Stimulated activated CD8-positive, alpha-beta memory T cell treated with anti-CD3 and anti-CD28 coated beads, Interleukin-12 subunit alpha, Interleukin-12 subunit beta, amount 100 ng/mL, for 1 hour (primary cell): Measurements from ENCODE around the gene EME2.

ENCODE experiments used
- DNase-seq: peaks from one replicate; pipeline ENCODE4 v3.0.0-alpha.2; 2020; ENCODE audit warnings: low read depth

EME2 gene

DNA sequence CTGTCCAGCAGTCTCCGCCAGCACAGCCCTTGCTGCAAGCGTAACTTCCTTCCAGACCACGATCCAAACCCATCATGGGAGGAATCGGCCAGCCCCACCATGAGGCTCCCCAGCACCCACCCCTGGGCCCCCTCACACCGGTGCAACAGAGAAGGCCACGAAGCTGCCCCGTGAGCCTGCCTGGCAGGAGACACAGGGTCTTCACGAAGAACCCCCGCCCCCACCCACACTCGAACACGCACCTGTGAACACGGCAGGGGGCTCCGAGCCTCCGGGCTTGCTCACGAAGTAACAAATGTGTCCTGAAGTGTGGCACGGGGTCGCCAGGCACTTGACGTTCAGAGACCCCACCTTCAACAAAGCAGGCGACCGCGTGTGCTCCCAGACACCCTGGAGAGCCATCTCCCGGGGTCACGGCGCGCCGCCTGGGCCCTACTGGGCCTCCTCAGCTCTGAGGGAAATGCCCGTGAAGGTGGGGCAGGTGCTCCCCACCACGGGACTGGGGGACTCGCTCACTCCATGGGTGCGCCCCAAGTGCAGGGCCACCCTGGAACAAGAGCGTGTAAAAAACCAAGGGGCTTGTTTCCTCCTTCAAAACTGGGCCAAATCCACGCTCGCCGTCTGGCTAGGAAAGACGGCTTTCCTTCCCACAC, 46.4 kb downstream of the EME2 start:
- no peak for DNase-seq

DNA sequence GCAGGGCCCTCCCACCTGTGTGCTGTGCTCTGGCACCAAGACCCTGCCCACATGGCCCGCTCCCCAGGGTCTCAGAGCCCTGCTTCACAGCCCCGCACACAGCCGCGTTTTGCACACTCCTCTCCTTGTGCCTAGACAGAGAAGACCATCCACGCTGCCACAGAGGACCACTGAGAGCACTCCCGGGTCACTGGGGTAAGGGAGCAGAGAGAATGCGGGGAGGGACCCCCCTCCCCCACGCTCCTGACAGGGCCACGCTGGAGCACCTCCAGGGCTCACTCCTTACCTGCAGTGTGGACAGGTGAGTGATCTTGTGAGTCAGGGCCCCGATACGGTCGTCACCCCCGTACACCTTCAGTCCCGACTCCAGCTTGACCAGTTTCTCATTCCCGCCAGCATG, 47.0 kb downstream of the EME2 start:
- no peak for DNase-seq

DNA sequence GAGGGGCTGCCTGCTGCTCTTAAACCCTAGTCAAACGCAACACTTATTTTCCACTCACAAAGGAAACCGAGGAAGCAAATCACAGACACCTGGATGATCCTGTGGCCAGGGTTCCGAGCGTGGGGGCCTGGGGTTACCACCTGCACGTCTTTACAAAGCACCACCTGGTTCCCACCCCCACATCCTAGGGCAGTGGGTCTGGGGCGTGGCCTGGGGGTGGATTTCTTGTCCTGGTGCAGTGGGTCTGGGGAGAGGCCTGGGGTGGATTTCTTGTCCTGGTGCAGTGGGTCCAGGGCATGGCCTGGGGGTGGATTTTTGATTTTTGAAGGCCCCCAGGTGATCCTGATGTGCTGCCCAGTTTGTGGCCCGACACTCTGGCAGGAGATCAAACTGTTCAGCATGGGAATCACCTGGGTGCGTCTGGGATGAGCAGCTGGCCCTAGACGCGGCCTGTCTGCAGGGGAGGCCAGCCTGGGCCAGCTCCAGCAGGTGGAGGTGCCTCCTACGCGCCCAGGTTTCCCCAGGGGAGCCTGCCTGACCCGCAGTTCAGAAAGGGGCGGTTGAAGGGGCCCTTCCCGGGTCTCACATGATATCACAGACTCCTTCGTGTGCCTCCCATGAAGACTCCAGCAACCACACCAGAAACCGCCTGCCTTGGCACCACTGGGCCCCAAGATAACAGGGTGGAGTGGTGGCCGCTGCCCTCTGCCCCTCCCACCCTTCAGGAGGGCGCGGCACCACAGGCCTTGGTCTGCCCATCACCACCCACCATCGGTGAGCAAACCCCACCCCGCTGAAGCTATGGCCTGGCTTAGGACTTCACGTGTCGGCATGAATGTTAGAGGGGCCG, 47.7 kb downstream of the EME2 start:
- no peak for DNase-seq

DNA sequence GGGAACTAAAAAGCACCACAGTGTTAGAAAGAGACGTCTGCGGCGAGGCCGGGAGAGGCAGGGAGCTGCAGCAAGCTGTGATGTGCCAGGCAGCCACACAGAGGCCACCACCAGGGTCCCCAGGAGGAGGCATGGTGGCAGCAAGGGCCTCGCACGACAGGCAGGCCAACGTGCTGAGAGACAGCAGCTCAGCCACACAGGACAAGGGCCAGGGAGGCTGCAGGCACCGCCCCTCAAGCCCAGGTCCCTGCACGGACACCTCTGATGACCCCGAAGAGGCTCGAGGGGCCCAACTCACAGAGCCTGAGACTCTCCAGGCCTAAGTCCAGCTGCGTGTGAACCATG, 48.3 kb downstream of the EME2 start:
- no peak for DNase-seq

DNA sequence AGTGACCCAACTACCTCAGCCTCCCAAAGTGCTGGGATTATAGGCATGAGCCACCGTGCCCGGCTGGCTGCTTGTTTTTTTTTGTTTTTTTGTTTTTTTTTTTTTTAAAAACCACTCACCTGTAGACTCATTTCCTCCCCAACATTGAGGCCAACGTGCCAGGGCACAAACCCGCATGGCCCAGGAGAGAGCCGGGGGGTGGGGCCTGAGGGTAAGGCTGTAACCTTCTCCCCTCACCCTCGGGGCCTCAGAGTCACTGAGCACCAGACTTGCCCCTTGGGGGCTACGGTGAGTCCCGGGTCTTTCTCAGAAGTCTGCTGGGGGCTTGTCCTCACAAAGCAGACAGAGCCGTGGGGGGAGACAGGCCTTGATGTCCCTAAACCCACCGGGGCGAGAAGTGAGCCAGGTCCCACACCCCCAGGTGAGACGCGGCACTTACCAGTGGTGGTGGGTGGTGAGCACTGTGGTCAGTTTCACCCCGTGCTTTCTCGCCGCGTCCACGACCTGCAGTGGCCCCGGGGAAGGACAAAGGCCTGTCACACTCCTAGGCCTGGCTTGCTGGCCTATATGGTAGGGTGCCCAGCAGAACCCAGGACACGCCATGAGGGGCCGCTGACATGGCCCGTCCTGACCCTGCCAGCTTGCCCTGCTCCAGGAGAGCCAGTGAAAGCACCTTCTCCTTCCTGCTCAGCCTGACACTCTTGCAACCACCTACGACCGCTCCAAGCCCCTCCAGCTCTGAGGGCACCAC, 49.4 kb downstream of the EME2 start:
- DNase-seq = no peak

DNA sequence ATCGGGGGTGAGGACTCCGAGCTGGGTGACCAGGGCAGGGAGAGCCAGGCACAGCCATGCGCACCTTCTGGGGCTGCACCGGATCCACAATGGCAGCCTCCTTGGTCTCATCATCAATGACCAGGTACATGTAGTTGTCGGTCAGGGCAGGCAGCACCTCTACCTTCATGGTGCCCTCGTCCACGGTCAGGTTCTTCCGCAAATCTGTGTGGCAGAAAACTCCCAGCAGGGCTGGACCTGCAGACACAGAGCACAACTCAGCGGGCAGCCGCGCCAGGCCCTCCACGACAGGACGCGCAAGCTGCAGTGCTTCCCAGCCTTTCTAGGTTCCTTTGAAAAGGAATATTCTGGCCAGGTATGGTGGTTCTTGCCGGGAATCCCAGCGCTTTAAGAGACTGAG, 50.2 kb downstream of the EME2 start:
- DNase-seq = no peak

DNA sequence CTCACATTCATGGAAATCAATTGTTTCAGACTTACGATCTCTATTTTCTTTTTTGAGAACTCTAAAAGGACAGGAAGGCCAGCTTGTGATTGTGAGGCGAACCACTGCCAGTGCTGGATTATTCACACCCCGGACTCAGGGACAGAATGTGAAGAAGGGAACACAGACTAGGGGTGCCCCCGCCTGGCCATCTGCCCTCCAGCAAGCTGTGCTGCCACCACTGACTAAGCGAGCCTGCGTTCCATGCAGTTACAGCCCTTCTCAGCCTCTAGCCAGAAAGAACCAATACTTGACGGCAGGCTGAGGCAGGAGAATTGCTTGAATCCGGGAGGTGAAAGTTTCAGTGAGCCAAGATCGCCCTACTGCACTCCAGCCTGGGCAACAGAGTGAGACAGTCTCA, 51.2 kb downstream of the EME2 start:
- no peak for DNase-seq

DNA sequence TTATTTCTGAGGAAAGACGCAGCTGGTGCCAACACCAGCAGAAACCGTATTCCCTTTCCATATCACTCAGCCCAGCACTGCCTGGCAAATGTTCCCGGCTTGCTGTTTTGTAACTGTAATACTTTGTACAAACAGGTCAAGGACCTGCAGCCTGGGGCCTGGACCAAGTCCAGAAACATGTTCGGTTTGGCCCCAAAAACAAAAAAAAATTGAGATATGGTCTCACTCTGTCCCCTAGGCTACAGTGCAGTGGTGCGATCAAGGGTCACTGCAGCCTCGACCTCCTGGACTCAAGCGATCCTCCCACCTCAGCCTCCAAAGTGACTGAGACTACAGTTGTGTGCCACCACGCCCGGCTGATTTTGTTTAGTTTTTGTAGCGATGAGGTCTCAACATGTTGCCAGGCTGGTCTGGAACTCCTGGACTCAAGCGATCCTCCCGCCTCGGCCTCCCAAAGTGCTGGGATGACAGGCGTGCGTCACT, 52.8 kb downstream of the EME2 start:
- DNase-seq = no peak
